Measurements from ENCODE around the gene TAS1R3. TPM values are rescaled to one million over a fixed set of nuclear protein-coding genes. Genes with fewer than 3 reads are reported as not detected.

TAS1R3 gene
- total and polyA plus RNA-seq, 4 donors: 0.19 to 0.36 (median 0.33) TPM; not detected in 1

GRCh38 chr1:1351511-1352427 is 20.7 kb downstream of the TAS1R3 start:
- no peak for DNase-seq (ENCODE audit: low spot score)
- no peak overlapping the region for H3K4me3 ChIP-seq (ENCODE audit: low read depth in 1 of 3, low read length in 3 of 3)
- H3K9ac ChIP-seq (ENCODE audit: low read depth in 1 of 2, low read length in 2 of 2): no peak overlapping the region
- H3K4me1 ChIP-seq (ENCODE audit: control insufficient read depth in 4 of 4, insufficient read depth in 4 of 4, low read length in 3 of 4): peaks cover 11 to 44% (median 19%) of the 10 kb centered on the region in 4 donors
- no peaks in the 10 kb centered on the region for H3K9me3 ChIP-seq (ENCODE audit: control insufficient read depth in 4 of 4, low read length in 3 of 4)
- peak overlapping the region in 1 of 2 donors; percentile 33 for H3K27ac ChIP-seq (ENCODE audit: low read depth in 1 of 2, low read length in 2 of 2)
- WGBS: 75% methylated on average over 29 of the region's 29 CpGs
- peaks cover 0 to 2% (median 0%) of the 10 kb centered on the region in 4 donors for H3K27me3 ChIP-seq (ENCODE audit: control insufficient read depth in 4 of 4, insufficient read depth in 4 of 4, low read length in 3 of 4)
- H3K36me3 ChIP-seq (ENCODE audit: control insufficient read depth in 4 of 4, insufficient read depth in 3 of 4, low read depth in 1 of 4, low read length in 3 of 4): no peaks in the 10 kb centered on the region
- TF ChIP-seq ZBTB33 (IDR thresholded peaks at IDR 0.05): no peak
- TF ChIP-seq NR2F2 (IDR thresholded peaks at IDR 0.05): peak; percentile 9
- no peak for TF ChIP-seq YY1 (IDR thresholded peaks at IDR 0.05)

GRCh38 chr1:1352786-1353388 is 21.8 kb downstream of the TAS1R3 start:
- Histone ChIP-seq H3K36me3 (ENCODE audit: control insufficient read depth in 4 of 4, insufficient read depth in 3 of 4, low read depth in 1 of 4, low read length in 3 of 4) (no peaks in the 10 kb centered on the region), H3K27ac (ENCODE audit: low read depth in 1 of 2, low read length in 2 of 2) (no peak overlapping the region), H3K4me3 (ENCODE audit: low read depth in 1 of 3, low read length in 3 of 3) (no peak overlapping the region), H3K27me3 (ENCODE audit: control insufficient read depth in 4 of 4, insufficient read depth in 4 of 4, low read length in 3 of 4) (peaks cover 0 to 2% (median 0%) of the 10 kb centered on the region in 4 donors), H3K9me3 (ENCODE audit: control insufficient read depth in 4 of 4, low read length in 3 of 4) (no peaks in the 10 kb centered on the region), H3K4me1 (ENCODE audit: control insufficient read depth in 4 of 4, insufficient read depth in 4 of 4, low read length in 3 of 4) (peaks cover 2 to 34% (median 10%) of the 10 kb centered on the region in 4 donors), H3K9ac (ENCODE audit: low read depth in 1 of 2, low read length in 2 of 2) (no peak overlapping the region)
- 25% methylated on average over 5 of the region's 5 CpGs for WGBS
- TF ChIP-seq YY1 (IDR thresholded peaks at IDR 0.05) (no peak), NR2F2 (IDR thresholded peaks at IDR 0.05) (no peak), TAF1 (conservative IDR thresholded peaks at IDR 0.05) (no peak), GABPA (IDR thresholded peaks at IDR 0.05 in 1 of 2, conservative IDR thresholded peaks at IDR 0.05 in 1 of 2) (no peak)
- TF ChIP-seq, protein P1, sequence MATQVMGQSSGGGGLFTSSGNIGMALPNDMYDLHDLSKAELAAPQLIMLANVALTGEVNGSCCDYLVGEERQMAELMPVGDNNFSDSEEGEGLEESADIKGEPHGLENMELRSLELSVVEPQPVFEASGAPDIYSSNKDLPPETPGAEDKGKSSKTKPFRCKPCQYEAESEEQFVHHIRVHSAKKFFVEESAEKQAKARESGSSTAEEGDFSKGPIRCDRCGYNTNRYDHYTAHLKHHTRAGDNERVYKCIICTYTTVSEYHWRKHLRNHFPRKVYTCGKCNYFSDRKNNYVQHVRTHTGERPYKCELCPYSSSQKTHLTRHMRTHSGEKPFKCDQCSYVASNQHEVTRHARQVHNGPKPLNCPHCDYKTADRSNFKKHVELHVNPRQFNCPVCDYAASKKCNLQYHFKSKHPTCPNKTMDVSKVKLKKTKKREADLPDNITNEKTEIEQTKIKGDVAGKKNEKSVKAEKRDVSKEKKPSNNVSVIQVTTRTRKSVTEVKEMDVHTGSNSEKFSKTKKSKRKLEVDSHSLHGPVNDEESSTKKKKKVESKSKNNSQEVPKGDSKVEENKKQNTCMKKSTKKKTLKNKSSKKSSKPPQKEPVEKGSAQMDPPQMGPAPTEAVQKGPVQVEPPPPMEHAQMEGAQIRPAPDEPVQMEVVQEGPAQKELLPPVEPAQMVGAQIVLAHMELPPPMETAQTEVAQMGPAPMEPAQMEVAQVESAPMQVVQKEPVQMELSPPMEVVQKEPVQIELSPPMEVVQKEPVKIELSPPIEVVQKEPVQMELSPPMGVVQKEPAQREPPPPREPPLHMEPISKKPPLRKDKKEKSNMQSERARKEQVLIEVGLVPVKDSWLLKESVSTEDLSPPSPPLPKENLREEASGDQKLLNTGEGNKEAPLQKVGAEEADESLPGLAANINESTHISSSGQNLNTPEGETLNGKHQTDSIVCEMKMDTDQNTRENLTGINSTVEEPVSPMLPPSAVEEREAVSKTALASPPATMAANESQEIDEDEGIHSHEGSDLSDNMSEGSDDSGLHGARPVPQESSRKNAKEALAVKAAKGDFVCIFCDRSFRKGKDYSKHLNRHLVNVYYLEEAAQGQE (IDR thresholded peaks at IDR 0.05): no peak
- no peak for DNase-seq (ENCODE audit: low spot score)

DNA sequence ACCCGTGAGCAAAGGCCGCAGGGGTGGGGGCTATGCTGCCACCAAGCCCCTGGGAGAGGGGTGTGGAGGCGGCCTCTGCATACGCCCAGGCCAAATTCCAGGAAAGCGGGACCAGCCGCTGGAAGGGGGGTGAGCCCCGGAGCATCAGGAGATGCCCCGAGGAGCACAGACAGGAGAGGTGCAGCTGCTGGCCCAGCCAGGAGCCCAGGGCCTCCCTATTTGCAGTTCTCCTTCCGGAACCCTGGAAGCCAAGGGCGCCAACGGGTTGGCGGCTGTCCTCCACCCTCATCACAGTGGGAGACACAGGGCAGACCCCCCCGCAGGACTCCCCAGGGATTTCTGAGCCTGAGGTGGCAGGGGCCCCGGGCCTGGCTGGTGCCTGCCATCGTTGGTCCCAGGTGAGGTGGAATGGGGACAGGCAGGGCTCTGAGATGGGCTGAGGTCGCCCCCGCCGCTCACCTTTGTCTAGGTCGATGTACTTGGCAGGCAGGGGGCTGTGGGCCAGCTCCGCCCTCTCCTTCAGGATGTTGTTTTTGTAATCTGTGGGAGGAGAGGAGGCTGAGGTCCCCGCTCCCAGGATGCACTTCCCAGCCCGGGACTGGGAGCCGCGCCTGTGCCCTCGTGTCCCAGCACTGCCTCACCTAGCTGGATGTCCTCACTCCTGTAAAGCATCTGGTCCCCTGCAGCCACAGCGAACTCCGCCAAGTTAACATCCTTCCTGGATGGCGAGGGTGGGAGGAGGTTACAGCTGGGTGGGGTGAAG is 22.5 kb downstream of the TAS1R3 start:
- 17% methylated on average over 28 of the region's 28 CpGs for WGBS
- no peak for DNase-seq (ENCODE audit: low spot score)
- H3K27me3 ChIP-seq (ENCODE audit: control insufficient read depth in 4 of 4, insufficient read depth in 4 of 4, low read length in 3 of 4): peaks cover 0 to 2% (median 0%) of the 10 kb centered on the region in 4 donors

More for the DNA sequence above, 22.5 kb downstream of the TAS1R3 start:
- Histone ChIP-seq H3K4me1 (ENCODE audit: control insufficient read depth in 4 of 4, insufficient read depth in 4 of 4, low read length in 3 of 4) (peaks cover 0 to 27% (median 4%) of the 10 kb centered on the region in 4 donors), H3K4me3 (ENCODE audit: low read depth in 1 of 3, low read length in 3 of 3) (no peak overlapping the region), H3K9me3 (ENCODE audit: control insufficient read depth in 4 of 4, low read length in 3 of 4) (no peaks in the 10 kb centered on the region), H3K9ac (ENCODE audit: low read depth in 1 of 2, low read length in 2 of 2) (no peak overlapping the region), H3K36me3 (ENCODE audit: control insufficient read depth in 4 of 4, insufficient read depth in 3 of 4, low read depth in 1 of 4, low read length in 3 of 4) (no peaks in the 10 kb centered on the region), H3K27ac (ENCODE audit: low read depth in 1 of 2, low read length in 2 of 2) (no peak overlapping the region)
- TF ChIP-seq RXRA (IDR thresholded peaks at IDR 0.05): no peak
- TF ChIP-seq HNF4A (conservative IDR thresholded peaks at IDR 0.05): no peak
- TF ChIP-seq FOXA1 (IDR thresholded peaks at IDR 0.05): no peak
- no peak for TF ChIP-seq SP1 (IDR thresholded peaks at IDR 0.05)
- no peak for TF ChIP-seq HNF4G (IDR thresholded peaks at IDR 0.05)
- TF ChIP-seq, protein P2, sequence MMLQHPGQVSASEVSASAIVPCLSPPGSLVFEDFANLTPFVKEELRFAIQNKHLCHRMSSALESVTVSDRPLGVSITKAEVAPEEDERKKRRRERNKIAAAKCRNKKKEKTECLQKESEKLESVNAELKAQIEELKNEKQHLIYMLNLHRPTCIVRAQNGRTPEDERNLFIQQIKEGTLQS (IDR thresholded peaks at IDR 0.05): no peak

Data from liver (tissue), 9 donors.